ENCODE measurements around the gene IQCF6. TPM values are rescaled to one million over a fixed set of nuclear protein-coding genes. Genes with fewer than 3 reads are reported as not detected.
"Not testable (repeated sequence)": the region's sequence is repeated elsewhere in the genome, so short reads cannot be mapped to it uniquely, and the experiment has no call there.

IQCF6 gene
- total and polyA plus RNA-seq, 2 donors (not counting 3 experiments of a cell fraction or from before 2014, with no cell fraction given), result not detected

GRCh38 chr3:51747840-51748239 is 31.2 kb downstream of the IQCF6 start:
- DNase-seq (ENCODE audit: low read depth, low spot score), result no peak
- no peak overlapping the region for H3K4me3 ChIP-seq (replicated peaks in 1 of 3; ENCODE audit: insufficient read depth in 1 of 3, low read depth in 1 of 3, low read length in 3 of 3)
- H3K9me3 ChIP-seq (replicated peaks; ENCODE audit: control insufficient read depth, insufficient read depth, low read length), result no peaks in the 10 kb centered on the region
- H4K20me1 ChIP-seq (replicated peaks; ENCODE audit: control insufficient read depth, extremely low read depth, insufficient read depth, low read length), result no peaks in the 10 kb centered on the region
- H3K4me2 ChIP-seq (ENCODE audit: insufficient read depth, low read length), result no peak overlapping the region
- dilution Hi-C loops (cut with MboI; ENCODE audit: extremely low pct_ligation_motif_present, low sequenced_read_pairs) (no loop called here), intact Hi-C loops (cut with micrococcal nuclease) (no loop called here)
- no peaks in the 10 kb centered on the region for H3K36me3 ChIP-seq (ENCODE audit: control insufficient read depth in 2 of 2, extremely low read depth in 1 of 2, insufficient read depth in 2 of 2, low read length in 2 of 2)
- H3K9ac ChIP-seq (replicated peaks; ENCODE audit: extremely low read depth, insufficient read depth, low read length), result no peak overlapping the region
- H2AFZ ChIP-seq (ENCODE audit: low read depth, low read length), result no peak overlapping the region
- H3K79me2 ChIP-seq (ENCODE audit: control insufficient read depth, insufficient read depth, low read length), result no peaks in the 10 kb centered on the region
- ChIA-PET POLR2A (no interaction called here), CTCF (no interaction called here)
- H3K27me3 ChIP-seq (ENCODE audit: control insufficient read depth in 2 of 2, insufficient read depth in 2 of 2, low read length in 2 of 2), result peaks cover 2% of the 10 kb centered on the region in 2 experiments
- BruUV-seq (replicated peaks), result no TSS peak
- FAIRE-seq, result no peak
- H3K4me1 ChIP-seq (ENCODE audit: control insufficient read depth, extremely low read depth, insufficient read depth, low read length), result no peaks in the 10 kb centered on the region
- no peak for TF ChIP-seq MYC (IDR thresholded peaks at IDR 0.05; ENCODE audit: low read depth, low read length)
- no peak for TF ChIP-seq FOS (IDR thresholded peaks at IDR 0.05; ENCODE audit: borderline replicate concordance, insufficient read depth, low read length)
- TF ChIP-seq POLR2AphosphoS5 (IDR thresholded peaks at IDR 0.05; ENCODE audit: insufficient read depth, low read depth, low read length), result no peak
- TF ChIP-seq EZH2 (IDR thresholded peaks at IDR 0.05; ENCODE audit: borderline replicate concordance, low read depth, low read length, severe bottlenecking), result no peak
- no peak for TF ChIP-seq POLR2A (IDR thresholded peaks at IDR 0.05; ENCODE audit: low read depth, low read length)
- TF ChIP-seq CTCF (IDR thresholded peaks at IDR 0.05; ENCODE audit: extremely low read depth in 1 of 2, insufficient read depth in 1 of 2, low read depth in 1 of 2, low read length in 2 of 2), result no peak
- TF ChIP-seq MAX (IDR thresholded peaks at IDR 0.05; ENCODE audit: insufficient read depth, insufficient read length), result no peak
- no peak for TF ChIP-seq JUN (IDR thresholded peaks at IDR 0.05; ENCODE audit: borderline replicate concordance, insufficient read depth, insufficient read length, low read depth)
- TF ChIP-seq GATA2 (IDR thresholded peaks at IDR 0.05; ENCODE audit: insufficient read depth, insufficient read length, low read depth, low read length), result no peak
- H3K27ac ChIP-seq (ENCODE audit: insufficient read depth, low read depth, low read length), result no peak overlapping the region
- no peaks in the 10 kb centered on the region for H3K9me1 ChIP-seq (replicated peaks; ENCODE audit: control insufficient read depth, extremely low read depth, insufficient read depth, low read length)

GRCh38 chr3:51742978-51743377 is 36.1 kb downstream of the IQCF6 start:
- H3K9ac ChIP-seq (replicated peaks; ENCODE audit: extremely low read depth, insufficient read depth, low read length); POLR2A ChIA-PET; H3K27ac ChIP-seq (ENCODE audit: insufficient read depth, low read depth, low read length); CTCF ChIA-PET; H4K20me1 ChIP-seq (replicated peaks; ENCODE audit: control insufficient read depth, extremely low read depth, insufficient read depth, low read length); H3K36me3 ChIP-seq (ENCODE audit: control insufficient read depth in 2 of 2, extremely low read depth in 1 of 2, insufficient read depth in 2 of 2, low read length in 2 of 2); BruUV-seq (replicated peaks); H3K9me1 ChIP-seq (replicated peaks; ENCODE audit: control insufficient read depth, extremely low read depth, insufficient read depth, low read length); H2AFZ ChIP-seq (ENCODE audit: low read depth, low read length); FAIRE-seq; intact Hi-C loops (cut with micrococcal nuclease); H3K4me3 ChIP-seq (replicated peaks in 1 of 3; ENCODE audit: insufficient read depth in 1 of 3, low read depth in 1 of 3, low read length in 3 of 3); H3K9me3 ChIP-seq (replicated peaks; ENCODE audit: control insufficient read depth, insufficient read depth, low read length); DNase-seq (ENCODE audit: low read depth, low spot score); H3K4me1 ChIP-seq (ENCODE audit: control insufficient read depth, extremely low read depth, insufficient read depth, low read length); H3K4me2 ChIP-seq (ENCODE audit: insufficient read depth, low read length); H3K79me2 ChIP-seq (ENCODE audit: control insufficient read depth, insufficient read depth, low read length); dilution Hi-C loops (cut with MboI; ENCODE audit: extremely low pct_ligation_motif_present, low sequenced_read_pairs): not testable (repeated sequence)
- H3K27me3 ChIP-seq (ENCODE audit: control insufficient read depth in 2 of 2, insufficient read depth in 2 of 2, low read length in 2 of 2), result peaks cover 7 to 12% of the 10 kb centered on the region in 2 experiments

GRCh38 chr3:51742320-51742719 is 36.7 kb downstream of the IQCF6 start:
- H3K4me2 ChIP-seq (ENCODE audit: insufficient read depth, low read length); H3K4me1 ChIP-seq (ENCODE audit: control insufficient read depth, extremely low read depth, insufficient read depth, low read length); FAIRE-seq; H3K9ac ChIP-seq (replicated peaks; ENCODE audit: extremely low read depth, insufficient read depth, low read length); intact Hi-C loops (cut with micrococcal nuclease); H3K9me3 ChIP-seq (replicated peaks; ENCODE audit: control insufficient read depth, insufficient read depth, low read length); H3K79me2 ChIP-seq (ENCODE audit: control insufficient read depth, insufficient read depth, low read length); CTCF ChIA-PET; H4K20me1 ChIP-seq (replicated peaks; ENCODE audit: control insufficient read depth, extremely low read depth, insufficient read depth, low read length); POLR2A ChIA-PET; BruUV-seq (replicated peaks); dilution Hi-C loops (cut with MboI; ENCODE audit: extremely low pct_ligation_motif_present, low sequenced_read_pairs); H3K27ac ChIP-seq (ENCODE audit: insufficient read depth, low read depth, low read length); H2AFZ ChIP-seq (ENCODE audit: low read depth, low read length); DNase-seq (ENCODE audit: low read depth, low spot score); H3K9me1 ChIP-seq (replicated peaks; ENCODE audit: control insufficient read depth, extremely low read depth, insufficient read depth, low read length); H3K4me3 ChIP-seq (replicated peaks in 1 of 3; ENCODE audit: insufficient read depth in 1 of 3, low read depth in 1 of 3, low read length in 3 of 3); H3K36me3 ChIP-seq (ENCODE audit: control insufficient read depth in 2 of 2, extremely low read depth in 1 of 2, insufficient read depth in 2 of 2, low read length in 2 of 2): not testable (repeated sequence)
- H3K27me3 ChIP-seq (ENCODE audit: control insufficient read depth in 2 of 2, insufficient read depth in 2 of 2, low read length in 2 of 2), result peaks cover 7 to 12% of the 10 kb centered on the region in 2 experiments

Data from endothelial cell of umbilical vein (primary cell).